ENCODE results near the gene NDRG2.
"Not testable (repeated sequence)": the region's sequence is repeated elsewhere in the genome, so short reads cannot be mapped to it uniquely, and the experiment has no call there.

NDRG2 gene

DNA sequence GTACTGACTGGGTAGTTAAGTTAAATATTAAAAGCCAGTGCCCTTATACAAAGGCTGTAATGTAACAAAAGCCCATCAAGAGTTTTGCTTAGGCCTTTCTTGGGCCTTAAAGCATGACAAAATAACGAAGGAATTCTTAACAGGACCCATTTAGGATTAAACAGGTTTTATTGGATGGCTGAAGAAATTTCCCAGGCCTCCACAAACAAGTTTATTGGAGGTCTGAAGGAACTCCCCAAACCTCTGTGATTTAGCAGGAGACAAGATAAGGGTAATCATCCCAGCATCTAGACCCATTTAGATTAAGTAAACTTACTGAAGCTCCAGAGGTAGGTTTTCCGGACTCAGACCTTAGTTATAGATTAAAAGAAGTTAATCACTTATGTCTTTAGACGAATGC is 15.1 kb downstream of the NDRG2 start:
- DNase-seq (ENCODE audit: low read depth) = not testable (repeated sequence)

DNA sequence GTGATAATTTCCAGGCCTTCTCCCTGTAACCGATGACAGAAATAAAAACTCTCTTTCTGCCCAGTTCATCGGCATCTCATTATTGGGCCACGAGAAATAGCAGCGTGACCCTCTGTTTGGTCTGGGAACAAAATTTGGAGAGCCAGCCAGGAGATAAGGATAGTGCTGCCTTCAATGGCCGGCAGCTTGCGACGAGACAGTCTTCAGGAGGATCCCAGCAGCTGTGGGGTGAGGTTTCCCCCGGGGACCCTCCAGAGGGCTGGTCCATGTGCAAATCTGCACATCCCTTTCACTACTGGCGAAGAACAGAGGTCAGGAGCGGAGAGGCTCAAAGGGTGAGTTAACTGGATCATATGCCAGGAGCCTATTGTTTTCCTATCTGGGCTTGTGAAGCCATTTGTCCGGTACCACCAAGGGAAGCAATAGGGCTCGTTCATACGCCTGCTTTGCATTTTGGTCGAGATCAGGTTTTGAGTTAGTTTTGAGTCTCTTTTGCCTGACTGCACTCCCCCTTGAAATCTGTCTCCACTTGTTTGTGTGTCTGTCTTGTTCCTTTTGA is 21.0 kb downstream of the NDRG2 start:
- DNase-seq (ENCODE audit: low read depth) = no peak

DNA sequence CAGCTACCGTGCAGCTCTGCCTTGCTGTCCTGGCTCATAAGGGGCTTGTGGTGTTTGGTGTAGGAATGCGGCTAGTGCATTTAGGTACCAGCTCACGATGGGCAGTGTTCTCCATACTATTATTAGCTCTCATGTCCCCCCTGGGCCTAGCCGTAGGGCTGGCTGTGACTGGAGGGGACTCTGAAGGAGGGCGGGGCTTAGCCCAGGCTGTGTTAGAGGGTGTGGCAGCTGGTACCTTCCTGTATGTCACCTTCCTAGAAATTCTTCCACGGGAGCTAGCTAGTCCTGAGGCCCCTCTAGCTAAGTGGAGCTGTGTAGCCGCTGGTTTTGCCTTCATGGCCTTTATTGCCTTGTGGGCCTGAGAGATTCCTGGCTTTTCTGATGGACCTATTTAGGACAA is 23.6 kb downstream of the NDRG2 start:
- no peak for DNase-seq (ENCODE audit: low read depth)

DNA sequence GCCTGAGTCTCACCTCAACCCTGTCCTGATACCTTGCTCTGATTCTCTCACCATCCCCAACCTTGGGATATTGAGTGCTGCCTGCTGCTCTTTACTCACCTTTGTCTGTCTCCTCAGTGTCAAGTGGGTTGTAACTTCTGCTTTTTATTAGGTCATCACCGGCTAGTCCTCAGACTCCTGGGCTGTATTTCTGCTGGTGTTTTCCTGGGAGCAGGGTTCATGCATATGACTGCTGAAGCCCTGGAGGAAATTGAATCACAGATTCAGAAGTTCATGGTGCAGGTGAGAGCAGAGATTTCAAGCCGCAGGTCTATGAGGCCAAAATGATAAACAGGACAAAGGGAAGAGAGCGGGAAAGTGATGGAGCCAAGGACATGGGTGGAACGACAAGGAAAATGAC is 25.3 kb downstream of the NDRG2 start:
- no peak for DNase-seq (ENCODE audit: low read depth)

DNA sequence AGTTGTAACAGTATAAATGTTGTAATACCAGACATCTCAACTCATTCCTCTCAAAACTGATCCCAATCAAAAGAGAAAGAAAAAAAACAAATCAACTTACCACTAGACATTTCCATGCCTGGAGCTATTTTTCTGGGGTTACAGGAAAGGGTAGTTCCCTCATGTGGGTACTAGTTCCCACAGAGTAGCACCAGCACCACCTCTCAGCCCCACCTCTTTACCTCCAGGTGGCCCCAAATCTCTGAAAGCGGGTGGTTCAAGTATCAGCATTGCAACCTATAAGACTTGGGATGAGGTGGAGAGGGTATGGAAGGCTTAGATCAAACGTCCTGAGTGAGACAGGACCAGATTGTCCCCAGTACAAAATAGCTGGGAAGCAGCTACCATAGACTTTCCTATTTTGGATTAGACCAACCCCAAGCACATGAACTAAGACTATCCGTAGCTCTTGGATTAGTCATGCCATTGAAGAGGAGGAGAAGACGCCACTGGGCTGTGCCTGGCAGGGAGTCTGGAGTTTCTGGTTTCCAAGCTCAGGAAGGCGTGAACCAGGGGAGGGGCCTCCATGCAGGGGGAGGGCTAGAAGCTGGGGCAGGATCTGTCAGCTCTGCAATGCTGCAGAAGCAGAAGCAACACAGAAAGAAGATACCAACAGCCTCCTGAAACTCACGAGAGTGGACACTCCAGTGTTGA is 26.0 kb downstream of the NDRG2 start, which contains the start of gene SLC39A2:
Gene SLC39A2, plus strand, starts transcription at position 620 of the 693 bp plus-strand sequence. CDS start 154 bp downstream, outside the sequence.
- peak; percentile 83 for DNase-seq (ENCODE audit: low read depth)

DNA sequence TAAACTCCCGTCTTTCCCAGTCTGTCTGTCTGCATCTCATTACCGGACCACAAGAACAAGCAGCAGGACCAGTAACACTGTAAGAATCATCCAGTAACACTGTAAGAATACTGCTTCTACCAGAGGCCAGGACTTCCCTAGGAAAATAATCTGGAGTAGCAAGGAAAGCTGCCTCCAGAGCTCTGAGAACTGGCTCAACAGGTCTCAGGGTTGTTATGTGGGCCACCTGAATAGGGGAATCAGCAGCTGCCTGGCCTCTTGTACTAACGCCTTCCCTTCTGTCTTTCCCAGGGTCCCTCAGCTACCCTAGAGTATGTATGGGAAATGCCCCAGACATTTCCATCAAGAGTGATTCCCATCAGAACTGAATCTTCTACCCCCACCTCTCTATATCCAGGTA is 26.7 kb downstream of the NDRG2 start:
- no peak for DNase-seq (ENCODE audit: low read depth)

DNA sequence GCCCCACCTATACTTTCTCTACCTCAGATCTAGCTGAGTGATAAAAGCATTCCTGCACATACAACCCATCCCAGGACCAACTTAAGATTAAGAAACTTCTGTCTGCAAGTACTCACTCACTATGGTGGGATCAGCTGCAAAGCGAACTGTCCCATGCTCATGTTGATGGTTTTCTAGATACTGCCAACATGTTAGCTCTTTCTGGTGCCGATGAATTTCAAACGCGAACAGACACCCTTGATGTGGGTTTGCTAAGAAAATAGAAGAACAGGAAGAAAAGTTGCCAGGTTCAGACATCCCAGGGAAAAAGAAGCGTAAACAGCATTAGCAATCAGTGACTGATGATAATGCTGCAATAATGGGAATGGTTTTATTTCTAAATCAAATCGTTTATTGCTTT is 27.3 kb downstream of the NDRG2 start:
- DNase-seq (ENCODE audit: low read depth) = no peak

DNA sequence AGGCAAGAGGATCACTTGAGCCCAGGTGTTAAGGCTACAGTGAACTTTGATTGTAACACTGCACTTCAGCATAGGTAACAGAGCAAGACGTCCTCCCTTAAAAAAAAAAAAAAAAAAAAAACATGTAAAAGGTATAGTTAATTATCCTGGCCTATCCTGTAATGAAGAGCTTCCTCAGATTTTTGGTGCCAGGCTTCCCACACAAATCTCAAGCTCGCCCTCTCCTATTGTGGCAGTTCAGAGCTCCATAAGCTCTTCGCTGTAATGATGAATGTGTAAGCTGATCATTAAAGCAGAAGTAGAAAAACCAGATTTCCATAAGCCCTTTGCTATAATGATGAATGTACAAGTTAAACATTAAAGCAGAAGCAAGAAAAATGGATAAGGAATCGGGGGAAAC is 27.7 kb downstream of the NDRG2 start:
- DNase-seq (ENCODE audit: low read depth) = no peak

DNA sequence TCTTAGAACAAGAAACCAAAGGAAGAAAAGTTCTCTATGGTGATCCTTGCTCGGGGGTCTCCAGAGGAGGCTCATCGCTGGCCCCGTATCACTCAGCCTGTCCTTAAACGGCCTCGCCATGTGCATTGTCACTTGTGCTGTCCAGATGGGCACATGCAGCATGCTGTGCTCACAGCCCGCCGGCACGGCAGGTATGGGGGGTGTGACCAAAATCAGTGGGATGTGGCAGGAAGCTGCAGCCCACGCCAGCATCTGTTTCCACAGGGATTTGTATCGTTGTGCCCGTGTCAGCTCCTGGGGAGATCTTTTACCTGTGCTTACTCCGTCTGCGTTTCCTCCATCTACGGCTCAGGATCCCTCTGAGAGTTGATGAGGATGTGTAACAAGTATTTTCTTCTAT is 28.3 kb downstream of the NDRG2 start:
- DNase-seq (ENCODE audit: low read depth) = no peak

DNA sequence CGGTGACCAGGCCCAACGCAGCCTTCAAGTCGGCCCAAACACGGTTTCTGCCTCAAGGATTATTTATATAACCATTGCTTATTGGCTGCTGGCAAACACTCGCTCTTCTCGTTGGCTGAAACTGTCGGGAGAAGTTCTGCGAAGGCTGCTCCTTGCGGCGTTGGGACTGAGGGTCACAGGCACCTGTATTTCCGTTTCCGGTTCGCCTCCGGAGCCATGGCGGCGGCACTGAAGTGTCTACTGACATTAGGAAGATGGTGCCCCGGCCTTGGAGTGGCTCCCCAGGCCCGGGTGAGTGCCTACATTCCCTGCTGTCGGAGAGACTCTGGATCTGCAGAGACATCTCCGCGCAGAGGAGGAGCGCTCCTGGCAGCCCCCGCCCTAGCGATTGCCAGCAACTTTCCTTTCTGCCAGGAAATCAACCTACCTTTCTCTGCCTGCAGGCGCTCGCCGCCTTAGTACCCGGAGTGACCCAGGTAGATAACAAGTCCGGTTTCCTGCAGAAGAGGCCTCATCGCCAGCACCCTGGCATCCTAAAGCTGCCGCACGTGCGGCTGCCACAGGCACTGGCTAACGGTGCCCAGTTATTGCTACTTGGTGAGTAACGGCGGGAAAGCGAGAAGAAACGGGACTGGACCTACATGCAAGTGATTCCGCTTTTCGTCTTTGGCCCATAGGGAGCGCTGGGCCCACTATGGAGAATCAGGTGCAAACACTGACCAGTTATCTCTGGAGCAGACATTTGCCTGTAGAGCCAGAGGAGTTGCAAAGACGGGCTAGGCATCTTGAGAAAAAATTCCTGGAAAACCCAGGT is 34.9 kb downstream of the NDRG2 start, which contains the start of gene METTL17:
Gene METTL17, plus strand, starts transcription at position 194 of the 814 bp plus-strand sequence. Its CDS starts 23 bp downstream, at position 217.
- DNase-seq (ENCODE audit: low read depth) = peak; percentile 99

DNA sequence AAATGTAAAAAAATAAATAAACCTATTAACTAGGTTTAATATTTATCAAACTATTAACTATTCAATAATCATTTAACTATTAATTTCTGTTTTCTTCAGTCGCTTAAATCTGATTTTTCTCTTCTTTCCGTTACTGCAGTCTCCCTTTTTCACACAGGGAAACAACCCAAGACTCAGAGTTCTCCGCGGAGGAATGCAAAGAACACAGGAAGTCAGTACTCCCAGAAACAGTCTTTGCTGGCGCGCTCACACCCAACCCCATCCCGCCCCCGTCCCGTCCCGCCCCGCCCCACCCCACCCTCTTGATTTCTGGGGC is 35.4 kb downstream of the NDRG2 start:
- no peak for DNase-seq (ENCODE audit: low read depth)

DNA sequence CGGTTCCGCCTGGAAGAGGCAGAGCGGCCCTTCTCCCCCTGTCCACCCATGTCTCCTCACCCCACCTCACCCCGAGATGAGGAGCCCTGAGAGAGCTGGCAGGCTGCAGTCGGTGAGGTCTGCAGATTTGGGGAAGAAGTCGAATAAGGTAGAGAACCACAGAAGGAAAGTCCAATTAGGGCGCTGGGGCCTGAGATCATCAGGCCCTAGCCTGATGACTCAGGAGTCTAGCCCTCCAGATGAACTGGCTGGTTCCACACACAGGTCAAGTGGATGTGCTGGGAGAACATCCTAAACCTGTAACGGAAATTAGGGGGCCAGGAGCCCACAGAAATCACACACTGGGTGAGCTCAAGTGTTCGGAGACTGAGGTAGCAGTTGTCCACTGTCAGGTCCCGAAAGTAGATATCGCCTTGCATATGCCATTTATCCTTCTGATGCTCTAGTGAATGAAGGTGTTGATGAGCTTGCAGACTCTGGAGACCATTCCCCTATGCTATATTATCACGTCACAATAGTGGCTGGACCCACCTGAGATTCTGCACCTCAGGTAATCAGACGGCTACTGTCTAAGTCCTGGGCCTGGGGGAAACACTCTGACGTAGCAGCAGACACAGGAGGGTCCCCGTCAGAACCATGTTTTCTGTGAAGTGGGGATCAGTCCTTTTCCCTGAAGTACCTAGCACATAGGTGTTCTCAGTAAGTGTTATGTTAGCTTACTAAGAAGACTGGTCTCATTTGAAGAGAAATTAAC is 36.0 kb downstream of the NDRG2 start:
- no peak for DNase-seq (ENCODE audit: low read depth)

DNA sequence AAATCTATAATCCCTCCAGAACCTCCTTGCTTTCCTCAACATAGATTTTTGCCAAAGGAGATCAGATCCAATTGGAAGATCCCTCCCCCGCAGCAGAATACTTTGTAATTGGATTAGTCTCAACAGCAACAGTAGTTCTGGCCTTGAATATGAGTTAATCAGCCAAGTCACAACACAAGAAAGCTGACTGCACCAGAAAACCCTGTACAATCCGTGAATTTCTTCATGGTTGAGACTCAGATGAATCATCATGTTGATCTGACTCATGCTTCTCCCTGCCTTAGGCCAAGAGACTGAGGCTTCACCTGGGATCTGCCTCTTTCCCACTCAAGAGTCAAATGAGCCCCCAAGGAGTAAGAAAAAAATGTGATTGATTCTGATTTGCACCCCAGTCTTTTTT is 38.0 kb downstream of the NDRG2 start:
- peak; percentile 98 for DNase-seq (ENCODE audit: low read depth)

DNA sequence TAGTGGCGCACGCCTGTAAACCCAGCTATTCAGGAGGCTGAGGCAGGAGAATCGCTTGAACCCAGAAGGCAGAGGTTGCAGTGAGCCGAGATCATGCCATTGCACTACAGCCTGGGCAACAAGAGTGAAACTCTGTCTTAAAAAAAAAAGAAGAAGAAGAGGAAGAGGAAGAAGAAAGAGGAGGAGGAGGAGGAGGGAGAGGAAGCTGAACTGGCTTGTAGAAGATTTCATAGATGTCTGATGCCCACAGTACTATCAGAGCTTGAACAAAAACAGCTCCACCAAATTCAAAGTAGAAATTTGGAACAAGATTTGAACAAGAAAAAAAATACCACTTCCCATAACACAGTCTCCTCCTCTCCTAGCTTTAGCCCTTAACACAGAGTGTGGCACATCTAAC is 39.2 kb downstream of the NDRG2 start:
- not testable (repeated sequence) for DNase-seq (ENCODE audit: low read depth)

DNA sequence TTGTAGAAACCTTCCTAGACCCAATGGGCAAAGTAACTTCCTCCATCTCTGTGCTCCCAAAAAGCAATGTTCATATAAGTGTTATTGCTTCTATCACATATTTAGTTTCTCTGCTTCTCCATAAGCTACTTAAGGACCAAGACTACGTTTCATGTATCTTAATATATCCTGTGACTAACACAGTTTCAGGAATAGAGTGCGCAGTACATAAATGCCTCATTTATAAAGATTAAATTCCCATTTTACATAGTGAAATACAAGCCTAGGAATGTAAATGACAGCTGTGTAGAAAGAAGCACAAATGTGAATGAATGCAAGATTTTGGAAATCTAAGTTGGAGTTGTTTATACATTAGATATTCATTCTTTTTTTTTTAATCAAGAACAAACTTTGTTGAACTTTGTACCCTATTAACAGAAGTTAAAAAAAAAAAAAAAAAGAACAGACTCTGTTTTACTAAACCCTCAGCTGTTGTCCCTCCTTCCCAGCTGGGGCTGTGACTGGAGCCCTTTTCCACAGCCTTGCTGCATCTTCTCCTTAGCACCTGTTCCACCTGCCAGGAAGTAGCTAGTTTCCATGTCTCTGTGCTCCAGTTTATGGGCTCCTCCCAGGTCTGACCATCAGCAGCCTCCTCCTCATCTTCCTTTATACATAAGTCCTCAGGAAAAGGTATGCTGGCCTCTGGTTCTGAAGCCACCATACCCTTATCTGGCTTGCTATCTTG is 42.1 kb downstream of the NDRG2 start:
- DNase-seq (ENCODE audit: low read depth) = no peak

DNA sequence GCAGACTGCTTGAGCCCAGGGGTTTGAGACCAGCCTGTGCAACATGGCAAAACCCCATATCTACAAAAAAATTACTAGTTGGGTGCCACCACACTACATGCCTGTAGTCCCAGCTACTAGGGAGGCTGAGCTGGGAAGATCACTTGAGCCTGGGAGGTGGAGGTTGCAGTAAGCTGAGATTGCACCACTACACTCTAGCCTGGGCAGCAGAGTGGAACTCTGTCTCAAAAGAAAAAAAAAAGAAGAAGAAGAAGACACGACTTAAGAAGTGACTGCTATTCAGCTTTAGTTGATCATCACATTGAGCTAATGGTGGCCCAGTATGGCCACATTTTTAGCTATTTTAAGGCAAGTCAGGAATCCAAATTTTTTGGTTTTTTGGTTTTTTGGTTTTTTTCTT is 44.0 kb downstream of the NDRG2 start:
- DNase-seq (ENCODE audit: low read depth) = no peak

DNA sequence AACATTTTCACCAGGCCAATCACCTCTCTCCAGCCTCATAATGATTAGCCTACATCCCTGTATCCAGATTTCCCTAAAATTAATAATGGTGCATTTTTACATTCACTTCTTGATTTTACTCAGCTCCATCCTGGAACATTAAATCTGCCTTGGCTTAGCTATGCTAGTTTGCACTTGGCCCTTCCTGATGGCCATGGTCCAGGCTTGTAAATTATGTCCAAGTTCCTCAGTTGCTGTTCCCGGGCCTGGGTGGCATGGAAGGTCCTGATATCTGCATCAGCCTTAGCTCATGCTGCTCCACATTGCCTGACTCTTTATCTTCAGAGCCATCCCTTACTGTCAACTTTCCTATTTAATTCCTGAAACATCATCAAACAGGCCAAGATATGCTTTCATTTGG is 46.2 kb downstream of the NDRG2 start:
- no peak for DNase-seq (ENCODE audit: low read depth)

DNA sequence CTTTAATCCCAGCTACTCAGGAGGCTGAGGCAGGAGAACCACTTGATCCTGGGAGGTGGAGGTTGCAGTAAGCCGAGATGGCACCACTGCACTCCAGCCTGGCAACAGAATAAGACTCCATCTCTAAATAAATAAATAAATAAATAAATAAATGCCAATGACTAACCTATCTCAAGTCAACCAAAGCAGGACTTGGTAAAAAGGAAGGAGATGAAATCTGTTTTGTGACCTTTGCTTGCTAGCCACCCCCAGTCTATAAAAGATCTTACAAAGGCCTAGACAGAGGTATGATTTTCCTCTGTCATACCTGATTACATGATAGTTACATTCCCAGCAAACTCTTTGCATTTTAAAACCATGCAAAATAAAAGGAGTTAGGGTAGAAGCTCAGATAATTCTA is 48.6 kb downstream of the NDRG2 start:
- no peak for DNase-seq (ENCODE audit: low read depth)

DNA sequence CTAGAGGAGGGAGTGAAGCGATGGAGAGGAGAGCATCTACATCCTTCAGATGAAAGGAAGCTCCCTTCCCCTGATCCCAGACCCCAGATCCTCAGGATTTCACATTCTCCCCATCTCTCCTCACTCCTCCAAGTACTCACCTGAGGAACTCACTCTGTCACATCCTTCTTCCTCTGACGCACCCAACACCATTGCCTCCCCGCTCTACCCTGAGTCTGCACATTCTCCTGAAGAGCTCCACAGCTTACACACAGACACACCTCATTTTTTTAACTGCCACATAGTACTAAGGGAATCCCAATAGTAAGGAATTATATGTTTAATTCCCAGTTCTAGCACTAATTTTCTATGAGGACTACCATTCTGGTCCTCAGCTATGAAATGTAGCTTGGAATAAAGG is 51.4 kb downstream of the NDRG2 start:
- DNase-seq (ENCODE audit: low read depth) = no peak

DNA sequence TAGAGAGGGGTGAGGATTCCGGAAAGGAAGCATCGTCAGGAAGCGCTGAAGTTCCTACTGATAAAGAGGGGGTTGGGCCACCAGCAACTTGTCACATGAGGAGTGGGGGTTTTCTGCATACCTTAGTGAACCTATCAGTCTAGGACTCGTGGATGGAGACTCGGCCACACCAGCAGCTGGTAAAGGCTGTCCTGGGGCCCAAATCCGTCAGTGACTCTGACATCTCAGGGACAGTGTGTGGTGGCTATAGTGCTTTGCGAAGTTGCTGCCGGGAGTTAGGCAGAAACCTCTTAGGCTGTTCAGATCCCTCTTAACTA is 53.2 kb downstream of the NDRG2 start:
- no peak for DNase-seq (ENCODE audit: low read depth)

DNA sequence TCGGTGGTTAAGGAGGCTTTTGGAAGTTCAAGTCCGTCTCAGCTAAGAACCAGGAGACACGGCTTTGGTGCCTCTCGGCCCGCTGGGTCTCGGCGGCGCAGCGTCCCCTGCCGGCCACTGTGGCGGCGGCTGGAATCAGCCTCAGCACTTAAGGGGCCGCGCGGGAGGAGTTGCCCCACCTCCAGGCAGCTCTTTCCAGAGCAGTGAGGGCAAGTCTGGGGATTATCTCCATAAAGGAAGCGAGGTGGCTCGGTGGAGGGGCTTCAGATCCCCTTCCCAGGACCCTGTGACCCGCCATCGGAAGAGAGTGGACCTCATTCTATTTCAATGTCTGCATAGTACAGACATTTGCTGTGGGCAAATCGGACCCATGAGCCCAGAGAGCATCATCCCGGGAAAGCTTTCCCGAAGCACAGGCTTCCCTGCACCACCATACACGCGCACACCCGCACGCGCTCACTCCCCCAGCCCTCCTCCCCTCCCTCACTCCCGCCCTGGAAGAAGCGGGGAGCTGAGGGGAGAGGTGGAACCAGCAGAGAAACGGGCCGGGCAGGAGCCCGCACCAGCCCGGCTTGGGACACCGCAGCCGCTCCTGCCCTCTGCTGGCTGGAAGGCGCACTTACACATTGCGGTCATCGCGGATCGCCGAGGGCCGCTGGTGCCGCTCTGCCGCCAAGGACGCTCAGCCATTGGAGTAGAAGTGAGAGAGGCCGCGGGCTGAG is 53.7 kb downstream of the NDRG2 start:
- peak; percentile 81 for DNase-seq (ENCODE audit: low read depth)

DNA sequence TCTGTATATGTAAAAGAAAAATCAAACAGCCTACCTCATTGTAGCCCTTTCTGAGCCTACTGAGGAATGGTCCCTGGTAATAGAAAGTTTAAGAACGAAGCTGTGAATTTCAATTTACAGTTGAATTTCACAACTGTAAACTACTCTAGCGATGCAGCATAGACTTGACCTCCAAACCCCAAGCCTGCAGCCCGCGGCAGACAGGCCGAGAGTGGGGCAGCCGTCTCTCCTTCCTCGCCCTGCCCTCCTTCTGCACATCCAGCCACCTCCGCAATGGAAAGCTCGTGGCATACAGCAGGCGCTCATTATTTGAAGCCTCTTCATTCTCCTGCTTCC is 54.2 kb downstream of the NDRG2 start:
- no peak for DNase-seq (ENCODE audit: low read depth)

Data from amniotic epithelial cell (primary cell).